K562 (cell line): Measurements from ENCODE around the gene RABL6. TPM values are rescaled to one million over a fixed set of nuclear protein-coding genes. Genes with fewer than 3 reads are reported as not detected.

Experiments
- CEBPB ChIP-seq: fragments of 450-650 bp; IDR thresholded peaks from 2 replicates; pipeline ENCODE4 v1.6.1; 2016; ENCODE audit warnings: missing genetic modification characterization, missing compliant biosample characterization
- CREM ChIP-seq: IDR thresholded peaks from 2 replicates; pipeline ENCODE4 v1.6.1; 2014; ENCODE audit warnings: antibody characterized with exemption, low read depth
- CTBP1 ChIP-seq: fragments of 450-650 bp; IDR thresholded peaks from 2 replicates; pipeline ENCODE4 v1.6.1; 2016; ENCODE audit warnings: borderline replicate concordance
- EGR1 ChIP-seq: fragments of 450-650 bp; conservative IDR thresholded peaks from 2 replicates; pipeline ENCODE4 v1.6.1; 2017; ENCODE audit warnings: mild to moderate bottlenecking
- FOXK1 ChIP-seq: sonication (generic); formaldehyde crosslinking; IDR thresholded peaks from 2 replicates; pipeline ENCODE4 v1.8.0; 2022; ENCODE audit warnings: missing genetic modification reagents, mild to moderate bottlenecking, borderline replicate concordance
- KDM1A ChIP-seq, 2 experiments: fragments of 450-650 bp; IDR thresholded peaks; 2 replicates each; pipeline ENCODE4 v1.6.1; 2016; ENCODE audit warnings: mild to moderate bottlenecking in 2 of 2
- MAZ ChIP-seq, 2 experiments: fragments of 450-650 bp in 1 of 2; sonication (generic) in 1 of 2; formaldehyde crosslinking; IDR thresholded peaks in 1 of 2; conservative IDR thresholded peaks in 1 of 2; 2 replicates each; pipeline versions ENCODE4 v1.4.0 to v1.5.0; 2020; ENCODE audit warnings: mild to moderate bottlenecking in 1 of 2, missing genetic modification reagents in 1 of 2
- MTA1 ChIP-seq: fragments of 450-650 bp; IDR thresholded peaks from 2 replicates; pipeline ENCODE4 v1.6.1; 2017; ENCODE audit warnings: borderline replicate concordance
- MTA3 ChIP-seq: fragments of 450-650 bp; formaldehyde crosslinking; IDR thresholded peaks from 2 replicates; pipeline ENCODE4 v1.6.1; 2017; ENCODE audit warnings: mild to moderate bottlenecking, borderline replicate concordance
- NRF1 ChIP-seq, 2 experiments: fragments of 450-650 bp; IDR thresholded peaks in 1 of 2; conservative IDR thresholded peaks in 1 of 2; 2 replicates each; pipeline ENCODE4 v1.6.1; 2014; ENCODE audit warnings: mild to moderate bottlenecking in 2 of 2
- RAD21 ChIP-seq, 2 experiments: fragments of 250-450 bp in 1 of 2; fragments of 450-650 bp in 1 of 2; sonication (Bioruptor Pico) in 1 of 2; formaldehyde crosslinking in 1 of 2; IDR thresholded peaks in 1 of 2; conservative IDR thresholded peaks in 1 of 2; 2 replicates each; pipeline versions ENCODE4 v1.4.0 to v1.8.0; 2020 to 2022; ENCODE audit warnings: mild to moderate bottlenecking in 2 of 2, moderate library complexity in 1 of 2
- SMAD4 ChIP-seq: fragments of 250-450 bp; sonication (Bioruptor Pico); conservative IDR thresholded peaks from 2 replicates; pipeline ENCODE4 v1.8.0; 2021; ENCODE audit warnings: inconsistent platforms, mild to moderate bottlenecking, moderate library complexity
- SMARCA5 ChIP-seq: fragments of 450-650 bp; IDR thresholded peaks from 2 replicates; pipeline ENCODE4 v1.6.1; 2016
- SP1 ChIP-seq: sonication (generic); formaldehyde crosslinking; IDR thresholded peaks from 2 replicates; pipeline ENCODE4 v1.8.1; 2022; ENCODE audit warnings: mild to moderate bottlenecking, missing genetic modification reagents
- ZBTB17 ChIP-seq: fragments of 450-650 bp; formaldehyde crosslinking; IDR thresholded peaks from 2 replicates; pipeline ENCODE4 v1.4.0; 2020; ENCODE audit warnings: mild to moderate bottlenecking
- ZNF24 ChIP-seq: fragments of 450-650 bp; IDR thresholded peaks from 2 replicates; pipeline ENCODE4 v1.6.1; 2016
- ZNF263 ChIP-seq: sonication (generic); formaldehyde crosslinking; IDR thresholded peaks from 2 replicates; pipeline ENCODE4 v1.8.0; 2022; ENCODE audit warnings: mild to moderate bottlenecking, missing genetic modification reagents, borderline replicate concordance
- polyA plus RNA-seq, 8 experiments: library from polyadenylated mRNA; depleted of rRNA in 4 of 8; stranded (reverse) in 5 of 8; unstranded in 3 of 8; fragments of >200 nt; fragmentation: Nextera tagmentation in 2 of 8; fragmentation: Illumina TruSeq in 1 of 8; extraction: Ambion mirVana in 2 of 8; extraction: Trizol in 1 of 8; gene quantifications; 2 replicates each; pipeline versions ENCODE4 v1.2.1 to v1.2.3, GENCODE V29; 2011 to 2014; ENCODE audit warnings: inconsistent platforms in 1 of 8, missing spikeins in 1 of 8
- total RNA-seq, 7 experiments: library from RNA; depleted of rRNA in 6 of 7; stranded (reverse); fragments of >200 nt in 6 of 7; fragmentation: Illumina TruSeq in 2 of 7; extraction: Trizol in 2 of 7; gene quantifications; 2 replicates each; pipeline versions ENCODE4 v1.2.1 to v1.2.3, GENCODE V29; 2011 to 2021; ENCODE audit warnings: low replicate concordance in 1 of 7
- TF ChIP-seq, protein P1 (sequence below): fragments of 450-650 bp; IDR thresholded peaks from 2 replicates; pipeline ENCODE4 v1.6.1; 2018; ENCODE audit not compliant: partially characterized antibody
- TF ChIP-seq, protein P2 (sequence below): fragments of 200-800 bp; sonication (Bioruptor generic); IDR thresholded peaks from 2 replicates; pipeline ENCODE4 v1.6.1; 2017; ENCODE audit warnings: missing genetic modification characterization, missing compliant biosample characterization
- TF ChIP-seq, protein P3 (sequence below): sonication (generic); formaldehyde crosslinking; IDR thresholded peaks from 2 replicates; pipeline ENCODE4 v1.8.0; 2022; ENCODE audit warnings: missing genetic modification reagents, mild to moderate bottlenecking, moderate library complexity, borderline replicate concordance

Gene RABL6
- total and polyA plus RNA-seq, 9 of the 15 experiments (the other 6 are each of a cell fraction or from before 2014, with no cell fraction given): 5.6 to 181 (median 84.5) TPM

DNA sequence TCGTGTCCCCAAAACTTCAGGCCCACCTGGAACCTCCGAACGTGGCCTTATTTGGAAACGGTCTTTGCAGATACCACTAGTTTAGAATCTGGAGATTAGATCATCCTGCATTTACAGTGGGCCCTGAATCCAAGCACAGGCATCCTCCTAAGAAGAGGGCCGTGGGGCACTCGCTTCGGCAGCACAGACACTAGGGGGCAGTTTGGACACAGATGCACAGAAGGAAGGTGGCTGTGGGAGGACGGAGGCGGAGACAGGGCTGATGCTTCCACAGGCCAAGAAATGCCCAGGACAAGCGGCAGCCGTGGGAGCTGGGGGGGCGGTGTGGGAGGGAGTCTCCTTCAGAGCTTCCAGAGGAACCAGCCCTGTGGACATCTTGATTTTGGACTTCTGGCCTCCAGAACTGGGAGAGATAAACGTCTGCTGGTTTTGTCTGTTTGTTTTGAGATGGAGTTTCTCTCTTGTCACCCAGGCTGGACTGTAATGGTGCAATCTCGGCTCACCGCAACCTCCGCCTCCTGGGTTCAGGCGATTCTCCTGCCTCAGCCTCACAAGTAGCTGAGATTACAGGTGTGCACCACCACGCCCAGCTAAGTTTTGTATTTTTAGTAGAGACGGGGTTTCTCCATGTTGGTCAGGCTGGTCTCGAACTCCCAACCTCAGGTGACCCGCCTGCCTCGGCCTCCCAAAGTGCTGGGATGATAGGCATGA lies 46.8 kb upstream of the RABL6 start (continued):
- peak; percentile 75; the same call in 1 of the 2 replicates for TF ChIP-seq ZNF263 (CRISPR knock-in tag)
- TF ChIP-seq RAD21 (CRISPR knock-in tag; conservative IDR thresholded peaks at IDR 0.05 in 1 of 2, IDR thresholded peaks at IDR 0.05 in 1 of 2): peak; percentile 46 to 54
- TF ChIP-seq MTA1: peak; percentile 59; the same call in 1 of the 2 replicates
- TF ChIP-seq CREM: peak; percentile 56
- TF ChIP-seq FOXK1 (CRISPR knock-in tag): 0 out of 2 replicates have a peak, but pooled peaks have one; percentile 27
- 0 out of 2 replicates have a peak, but pooled peaks have one; percentile 27 for TF ChIP-seq CEBPB (tag)
- TF ChIP-seq NRF1 (conservative IDR thresholded peaks at IDR 0.05 in 1 of 2, IDR thresholded peaks at IDR 0.05 in 1 of 2): peak in 1 of 2 experiments; percentile 43; a peak in 2 of 4 replicates
- TF ChIP-seq, protein P1, sequence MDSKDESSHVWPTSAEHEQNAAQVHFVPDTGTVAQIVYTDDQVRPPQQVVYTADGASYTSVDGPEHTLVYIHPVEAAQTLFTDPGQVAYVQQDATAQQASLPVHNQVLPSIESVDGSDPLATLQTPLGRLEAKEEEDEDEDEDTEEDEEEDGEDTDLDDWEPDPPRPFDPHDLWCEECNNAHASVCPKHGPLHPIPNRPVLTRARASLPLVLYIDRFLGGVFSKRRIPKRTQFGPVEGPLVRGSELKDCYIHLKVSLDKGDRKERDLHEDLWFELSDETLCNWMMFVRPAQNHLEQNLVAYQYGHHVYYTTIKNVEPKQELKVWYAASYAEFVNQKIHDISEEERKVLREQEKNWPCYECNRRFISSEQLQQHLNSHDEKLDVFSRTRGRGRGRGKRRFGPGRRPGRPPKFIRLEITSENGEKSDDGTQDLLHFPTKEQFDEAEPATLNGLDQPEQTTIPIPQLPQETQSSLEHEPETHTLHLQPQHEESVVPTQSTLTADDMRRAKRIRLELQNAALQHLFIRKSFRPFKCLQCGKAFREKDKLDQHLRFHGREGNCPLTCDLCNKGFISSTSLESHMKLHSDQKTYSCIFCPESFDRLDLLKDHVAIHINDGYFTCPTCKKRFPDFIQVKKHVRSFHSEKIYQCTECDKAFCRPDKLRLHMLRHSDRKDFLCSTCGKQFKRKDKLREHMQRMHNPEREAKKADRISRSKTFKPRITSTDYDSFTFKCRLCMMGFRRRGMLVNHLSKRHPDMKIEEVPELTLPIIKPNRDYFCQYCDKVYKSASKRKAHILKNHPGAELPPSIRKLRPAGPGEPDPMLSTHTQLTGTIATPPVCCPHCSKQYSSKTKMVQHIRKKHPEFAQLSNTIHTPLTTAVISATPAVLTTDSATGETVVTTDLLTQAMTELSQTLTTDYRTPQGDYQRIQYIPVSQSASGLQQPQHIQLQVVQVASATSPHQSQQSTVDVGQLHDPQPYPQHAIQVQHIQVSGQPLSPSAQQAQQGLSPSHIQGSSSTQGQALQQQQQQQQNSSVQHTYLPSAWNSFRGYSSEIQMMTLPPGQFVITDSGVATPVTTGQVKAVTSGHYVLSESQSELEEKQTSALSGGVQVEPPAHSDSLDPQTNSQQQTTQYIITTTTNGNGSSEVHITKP: peak; percentile 34
- 0 out of 2 replicates have a peak, but pooled peaks have one; percentile 28 for TF ChIP-seq SMAD4 (CRISPR knock-in tag)
- TF ChIP-seq KDM1A (IDR thresholded peaks at IDR 0.05): peak; percentile 81 to 82
- TF ChIP-seq MTA3: peak; percentile 41; the same call in 1 of the 2 replicates
- TF ChIP-seq ZBTB17 (CRISPR knock-in tag): peak; percentile 46; the same call in 1 of the 2 replicates
- TF ChIP-seq, protein P2, sequence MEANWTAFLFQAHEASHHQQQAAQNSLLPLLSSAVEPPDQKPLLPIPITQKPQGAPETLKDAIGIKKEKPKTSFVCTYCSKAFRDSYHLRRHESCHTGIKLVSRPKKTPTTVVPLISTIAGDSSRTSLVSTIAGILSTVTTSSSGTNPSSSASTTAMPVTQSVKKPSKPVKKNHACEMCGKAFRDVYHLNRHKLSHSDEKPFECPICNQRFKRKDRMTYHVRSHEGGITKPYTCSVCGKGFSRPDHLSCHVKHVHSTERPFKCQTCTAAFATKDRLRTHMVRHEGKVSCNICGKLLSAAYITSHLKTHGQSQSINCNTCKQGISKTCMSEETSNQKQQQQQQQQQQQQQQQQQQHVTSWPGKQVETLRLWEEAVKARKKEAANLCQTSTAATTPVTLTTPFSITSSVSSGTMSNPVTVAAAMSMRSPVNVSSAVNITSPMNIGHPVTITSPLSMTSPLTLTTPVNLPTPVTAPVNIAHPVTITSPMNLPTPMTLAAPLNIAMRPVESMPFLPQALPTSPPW (CRISPR knock-in tag): peak; percentile 41
- peak; percentile 16 to 38; a peak in 1 of 4 replicates for TF ChIP-seq MAZ (CRISPR knock-in tag; conservative IDR thresholded peaks at IDR 0.05 in 1 of 2, IDR thresholded peaks at IDR 0.05 in 1 of 2)
- TF ChIP-seq SMARCA5: 0 out of 2 replicates have a peak, but pooled peaks have one; percentile 15
- peak; percentile 85 for TF ChIP-seq EGR1
- TF ChIP-seq, protein P3, sequence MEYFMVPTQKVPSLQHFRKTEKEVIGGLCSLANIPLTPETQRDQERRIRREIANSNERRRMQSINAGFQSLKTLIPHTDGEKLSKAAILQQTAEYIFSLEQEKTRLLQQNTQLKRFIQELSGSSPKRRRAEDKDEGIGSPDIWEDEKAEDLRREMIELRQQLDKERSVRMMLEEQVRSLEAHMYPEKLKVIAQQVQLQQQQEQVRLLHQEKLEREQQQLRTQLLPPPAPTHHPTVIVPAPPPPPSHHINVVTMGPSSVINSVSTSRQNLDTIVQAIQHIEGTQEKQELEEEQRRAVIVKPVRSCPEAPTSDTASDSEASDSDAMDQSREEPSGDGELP (CRISPR knock-in tag): peak; percentile 36; the same call in 1 of the 2 replicates
- peak; percentile 65; the same call in 1 of the 2 replicates for TF ChIP-seq CTBP1
- 0 out of 2 replicates have a peak, but pooled peaks have one; percentile 24 for TF ChIP-seq SP1 (CRISPR knock-in tag)
- 0 out of 2 replicates have a peak, but pooled peaks have one; percentile 6 for TF ChIP-seq ZNF24
- TF ChIP-seq, all 486 proteins: peak for 26; not testable (repeated sequence) for 460
